SKM-1 treated with dmso at 0.1 percent for 144 hours (cell line): ENCODE results near the gene PRPF18.
A peak's percentile ranks its signal among the peaks of the same experiment; 100 is the strongest.

Experiments used
- DNase-seq: peaks from one replicate; lab custom pipeline; 2025; ENCODE audit not compliant: unreplicated experiment; lab: John Stamatoyannopoulos, UW

PRPF18 gene

GRCh38 chr10:13637894-13638293, 51.1 kb downstream of the PRPF18 start:
- DNase-seq = no peak

- no peak for DNase-seq
Observed at GRCh38 chr10:13642293-13642692, 55.5 kb downstream of the PRPF18 start.

- DNase-seq = no peak
Observed at GRCh38 chr10:13643016-13643415, 56.3 kb downstream of the PRPF18 start.

GRCh38 chr10:13644866-13645265, 58.1 kb downstream of the PRPF18 start:
- DNase-seq = no peak

- no peak for DNase-seq
Observed at GRCh38 chr10:13648425-13648824, 61.7 kb downstream of the PRPF18 start.

- no peak for DNase-seq
Observed at GRCh38 chr10:13649844-13650520, 63.2 kb downstream of the PRPF18 start.

- no peak for DNase-seq
Observed at GRCh38 chr10:13650961-13651360, 64.2 kb downstream of the PRPF18 start.

- no peak for DNase-seq
Observed at GRCh38 chr10:13651969-13652720, 65.4 kb downstream of the PRPF18 start.

- DNase-seq = no peak
Observed at GRCh38 chr10:13652860-13653259, 66.1 kb downstream of the PRPF18 start.

- no peak for DNase-seq
Observed at GRCh38 chr10:13654118-13654830, 67.5 kb downstream of the PRPF18 start.

- DNase-seq = no peak
Observed at GRCh38 chr10:13654846-13655245, 68.1 kb downstream of the PRPF18 start.

GRCh38 chr10:13656337-13657100, 69.8 kb downstream of the PRPF18 start:
- no peak for DNase-seq

- DNase-seq = no peak
Observed at GRCh38 chr10:13657101-13657680, 70.4 kb downstream of the PRPF18 start.

- no peak for DNase-seq
Observed at GRCh38 chr10:13658264-13658663, 71.5 kb downstream of the PRPF18 start.

GRCh38 chr10:13658871-13659685, 72.3 kb downstream of the PRPF18 start:
- no peak for DNase-seq

- DNase-seq = peak; percentile 1
Observed at GRCh38 chr10:13659887-13660550, 73.3 kb downstream of the PRPF18 start.

- DNase-seq = no peak
Observed at GRCh38 chr10:13660551-13660920, 73.8 kb downstream of the PRPF18 start.

GRCh38 chr10:13661256-13661655, 74.5 kb downstream of the PRPF18 start:
- DNase-seq = no peak

GRCh38 chr10:13665516-13666262, 78.9 kb downstream of the PRPF18 start:
- DNase-seq = no peak
